SK-N-MC (cell line): Measurements from ENCODE around the gene CACNA1H.

Source experiments
- EZH2 ChIP-seq: fragments of 200-600 bp; sonication (generic); IDR thresholded peaks from one replicate; pipeline ENCODE4 v1.6.1; 2017; ENCODE audit warnings: antibody characterized with exemption
- POLR2AphosphoS5 ChIP-seq: IDR thresholded peaks from 2 replicates; pipeline ENCODE4 v1.6.1; 2012; ENCODE audit warnings: mild to moderate bottlenecking, low read depth, low read length, borderline replicate concordance

- no peak for TF ChIP-seq POLR2AphosphoS5
- TF ChIP-seq EZH2: no peak
Measured at GRCh38 chr16:1213231-1213630, 60.3 kb downstream of the CACNA1H start.
